NCI-H1105 treated with DMSO at 0.1 percent for 48 hours (cell line): ENCODE results near the gene ABCD1.
"Not testable (repeated sequence)": the region's sequence is repeated elsewhere in the genome, so short reads cannot be mapped to it uniquely, and the experiment has no call there.

Experiments used
- DNase-seq: peaks from one replicate; lab custom pipeline; 2025; lab: John Stamatoyannopoulos, UW

Gene ABCD1

GRCh38 chrX:153694256-153694655 lies 30.4 kb upstream of the ABCD1 start:
- DNase-seq, result not testable (repeated sequence)

GRCh38 chrX:153694687-153695270 lies 29.9 kb upstream of the ABCD1 start:
- no peak for DNase-seq

GRCh38 chrX:153696100-153696499 lies 28.6 kb upstream of the ABCD1 start:
- no peak for DNase-seq

- DNase-seq, result not testable (repeated sequence)
Measured at GRCh38 chrX:153696538-153696937, 28.1 kb upstream of the ABCD1 start.

- DNase-seq, result not testable (repeated sequence)
Measured at GRCh38 chrX:153696986-153697722, 27.5 kb upstream of the ABCD1 start.

- DNase-seq, result no peak
Measured at GRCh38 chrX:153697924-153698865, 26.5 kb upstream of the ABCD1 start.

- not testable (repeated sequence) for DNase-seq
Measured at GRCh38 chrX:153699210-153699783, 25.4 kb upstream of the ABCD1 start.

GRCh38 chrX:153699784-153700371 lies 24.8 kb upstream of the ABCD1 start:
- not testable (repeated sequence) for DNase-seq

- DNase-seq, result no peak
Measured at GRCh38 chrX:153700376-153700945, 24.2 kb upstream of the ABCD1 start.

GRCh38 chrX:153700967-153701366 lies 23.7 kb upstream of the ABCD1 start:
- DNase-seq, result no peak

- no peak for DNase-seq
Measured at GRCh38 chrX:153701706-153702105, 22.9 kb upstream of the ABCD1 start.

- DNase-seq, result no peak
Measured at GRCh38 chrX:153702336-153703035, 22.2 kb upstream of the ABCD1 start.

- DNase-seq, result no peak
Measured at GRCh38 chrX:153703036-153703370, 21.7 kb upstream of the ABCD1 start.

GRCh38 chrX:153704021-153704526 lies 20.6 kb upstream of the ABCD1 start:
- no peak for DNase-seq

- not testable (repeated sequence) for DNase-seq
Measured at GRCh38 chrX:153704631-153705402, 19.8 kb upstream of the ABCD1 start.

GRCh38 chrX:153705403-153706060 lies 19.1 kb upstream of the ABCD1 start:
- DNase-seq, result not testable (repeated sequence)

- DNase-seq, result no peak
Measured at GRCh38 chrX:153706799-153707198, 17.9 kb upstream of the ABCD1 start.

GRCh38 chrX:153707406-153707805 lies 17.2 kb upstream of the ABCD1 start:
- DNase-seq, result no peak

GRCh38 chrX:153708415-153708814 lies 16.2 kb upstream of the ABCD1 start:
- peak; percentile 29 for DNase-seq
